ENCODE measurements around the gene NEMP2.

NEMP2 gene

DNA sequence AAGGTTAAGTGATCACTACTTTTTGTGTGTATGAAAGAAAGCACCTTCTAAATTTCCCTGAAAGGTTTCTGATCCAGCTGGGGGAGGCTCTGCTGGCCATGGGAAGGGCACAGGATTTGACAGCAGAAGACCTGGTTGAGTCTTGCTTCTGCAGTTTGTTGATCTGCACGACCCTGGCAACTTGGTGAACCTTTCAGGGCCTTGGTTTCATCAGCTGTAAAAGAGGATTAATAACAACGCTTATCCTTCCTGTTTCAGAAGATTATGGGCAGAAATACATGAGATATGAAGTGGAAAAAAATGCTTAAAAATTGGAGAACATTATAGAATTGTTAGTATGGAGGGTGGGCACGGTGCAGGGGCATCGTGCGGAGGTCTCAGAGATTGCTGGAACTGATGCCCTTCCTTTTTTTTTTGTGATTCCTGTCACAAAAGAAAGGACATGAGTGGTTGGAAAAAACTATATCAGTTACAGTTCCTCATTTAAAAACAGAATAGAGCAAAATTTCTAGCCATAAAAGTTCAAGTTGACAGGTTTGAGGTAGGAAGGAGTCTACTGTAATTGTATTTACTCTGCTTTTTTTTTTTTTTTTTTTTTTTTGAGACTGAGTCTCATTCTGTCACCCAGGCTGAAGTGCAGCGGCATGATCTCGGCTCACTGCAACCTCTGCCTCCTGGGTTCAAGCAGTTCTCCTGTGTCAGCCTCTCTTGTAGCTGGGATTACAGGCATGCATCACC is 79.0 kb downstream of the NEMP2 start:
- no peak for DNase-seq

DNA sequence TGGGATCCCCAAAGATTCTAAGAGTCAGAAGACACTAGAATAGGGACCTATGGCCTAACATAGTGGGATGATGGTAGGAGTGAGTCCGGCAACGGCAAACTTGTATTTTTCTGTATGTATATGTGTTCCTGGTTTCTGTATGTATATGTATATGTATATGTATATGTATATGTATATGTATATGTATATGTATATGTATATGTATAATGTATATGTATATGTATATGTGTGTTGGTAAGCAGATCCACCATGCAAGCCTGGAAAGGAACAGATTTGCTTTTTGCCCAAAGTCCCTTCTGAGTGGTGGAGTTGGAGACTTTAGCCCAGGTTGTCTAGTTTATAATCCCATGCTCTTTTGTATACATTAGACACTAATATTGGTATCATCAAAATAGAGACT is 79.7 kb downstream of the NEMP2 start:
- DNase-seq, result no peak

Measured in NCI-H187 (cell line).